Lung microvascular endothelial cell (primary cell): ENCODE results near the gene HSD17B13. TPM values are rescaled to one million over a fixed set of nuclear protein-coding genes. Genes with fewer than 3 reads are reported as not detected.
A peak's percentile ranks its signal among the peaks of the same experiment; 100 is the strongest.

Experiments used
- DNase-seq, 2 donors: peaks; one replicate each; pipeline versions ENCODE4 v3.0.0 to v3.0.0-alpha.2; 2010; ENCODE audit warnings: low read depth in 2 of 2
- total RNA-seq: library from RNA; depleted of rRNA; stranded (reverse); fragments of >200 nt; gene quantifications from 2 replicates; pipeline ENCODE4 v1.2.1, GENCODE V29; 2014

HSD17B13 gene
- total RNA-seq = under 0.01 TPM in 2 replicates

GRCh38 chr4:87322754-87323153, at the start of gene HSD17B13:
Gene HSD17B13 (minus strand): TSS chr4:87322882. CDS start chr4:87322841, 41 bp downstream.
- DNase-seq = no peak

- peak; percentile 70 to 85 for DNase-seq
Measured at GRCh38 chr4:87370068-87370467, 47.4 kb upstream of the HSD17B13 start.

- no peak for DNase-seq
Measured at GRCh38 chr4:87366521-87367162, 44.0 kb upstream of the HSD17B13 start.

GRCh38 chr4:87365348-87365747, 42.7 kb upstream of the HSD17B13 start:
- no peak for DNase-seq

GRCh38 chr4:87363552-87363951, 40.9 kb upstream of the HSD17B13 start:
- no peak for DNase-seq

- no peak for DNase-seq
Measured at GRCh38 chr4:87360338-87360935, 37.8 kb upstream of the HSD17B13 start.

GRCh38 chr4:87359258-87359657, 36.6 kb upstream of the HSD17B13 start:
- no peak for DNase-seq

- no peak for DNase-seq
Measured at GRCh38 chr4:87356832-87357526, 34.3 kb upstream of the HSD17B13 start.

GRCh38 chr4:87354168-87355102, 31.8 kb upstream of the HSD17B13 start:
- DNase-seq = peak in 1 of 2 donors; percentile 36

GRCh38 chr4:87353592-87353991, 30.9 kb upstream of the HSD17B13 start:
- DNase-seq = peak; percentile 72 to 79

GRCh38 chr4:87345139-87345538, 22.5 kb upstream of the HSD17B13 start:
- no peak for DNase-seq

- DNase-seq = no peak
Measured at GRCh38 chr4:87342872-87343271, 20.2 kb upstream of the HSD17B13 start.

- DNase-seq = peak in 1 of 2 donors; percentile 8
Measured at GRCh38 chr4:87341954-87342635, 19.4 kb upstream of the HSD17B13 start.

GRCh38 chr4:87339440-87339839, 16.8 kb upstream of the HSD17B13 start:
- DNase-seq = no peak

GRCh38 chr4:87337361-87337760, 14.7 kb upstream of the HSD17B13 start:
- no peak for DNase-seq

GRCh38 chr4:87333267-87333666, 10.6 kb upstream of the HSD17B13 start:
- no peak for DNase-seq

- no peak for DNase-seq
Measured at GRCh38 chr4:87330761-87331160, 8.1 kb upstream of the HSD17B13 start.

- DNase-seq = no peak
Measured at GRCh38 chr4:87327136-87327535, 4.5 kb upstream of the HSD17B13 start.

- DNase-seq = no peak
Measured at GRCh38 chr4:87326460-87326859, 3.8 kb upstream of the HSD17B13 start.

- DNase-seq = no peak
Measured at GRCh38 chr4:87321888-87322287, 794 bp downstream of the HSD17B13 start.

- DNase-seq = no peak
Measured at GRCh38 chr4:87317527-87317926, 5.2 kb downstream of the HSD17B13 start.
